Measurements from ENCODE around the gene NINJ1.

- TF ChIP-seq CTCF (IDR thresholded peaks at IDR 0.05) (no peak), POLR2A (IDR thresholded peaks at IDR 0.05) (no peak)
Observed at GRCh38 chr9:93139365-93140182, 5.5 kb upstream of the NINJ1 start.

All from Peyer's patch (tissue), 4 donors.